HG02970 (cell line): ENCODE measurements around the gene RNPC3.
"Not testable (repeated sequence)": the region's sequence is repeated elsewhere in the genome, so short reads cannot be mapped to it uniquely, and the experiment has no call there.

Experiments used
- ATAC-seq: cut with Tn5 transposase; IDR thresholded peaks from one replicate; pipeline ENCODE4 v1.9.1; 2021; ENCODE audit warnings: mild to moderate bottlenecking, moderate library complexity, moderate number of reproducible peaks; ENCODE audit not compliant: unreplicated experiment, low FRiP score

The RNPC3 gene

DNA sequence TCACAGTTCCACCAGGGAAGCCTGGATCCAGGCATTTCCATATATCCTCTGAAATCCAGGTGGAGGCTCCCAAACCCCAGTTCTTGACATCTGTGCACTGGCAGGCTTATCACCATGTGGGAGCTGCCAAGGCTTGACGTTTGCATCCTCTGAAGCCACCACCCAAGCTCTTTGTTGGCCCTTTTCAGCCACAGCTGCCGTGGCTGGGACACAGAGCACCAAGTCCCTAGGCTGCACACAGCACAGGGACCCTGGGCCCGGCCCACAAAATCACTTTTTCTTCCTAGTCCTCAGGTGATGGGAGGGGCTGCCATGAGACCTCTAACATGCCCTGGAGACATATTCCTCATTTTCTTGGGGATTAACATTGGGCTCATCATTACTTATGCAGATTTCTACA, 22.3 kb downstream of the RNPC3 start:
- ATAC-seq, result no peak

DNA sequence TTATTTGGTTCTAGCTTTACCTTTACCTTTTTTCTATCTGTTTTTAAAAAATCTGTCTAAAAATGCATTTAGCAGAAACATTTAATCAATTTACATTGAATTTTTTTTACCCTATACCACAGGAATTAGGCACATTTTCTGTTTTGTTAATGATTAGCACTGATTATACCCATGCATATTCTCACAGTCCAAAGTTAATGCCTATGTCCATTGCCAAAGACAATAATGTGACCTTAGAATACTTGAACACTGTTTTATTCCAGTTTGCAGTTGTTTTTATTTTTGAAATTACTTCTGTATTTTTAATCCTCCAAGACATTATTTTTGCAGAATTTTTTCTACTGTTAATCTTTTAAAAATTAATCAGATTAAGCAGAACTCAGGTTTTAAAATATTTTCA, 34.9 kb downstream of the RNPC3 start:
- no peak for ATAC-seq

DNA sequence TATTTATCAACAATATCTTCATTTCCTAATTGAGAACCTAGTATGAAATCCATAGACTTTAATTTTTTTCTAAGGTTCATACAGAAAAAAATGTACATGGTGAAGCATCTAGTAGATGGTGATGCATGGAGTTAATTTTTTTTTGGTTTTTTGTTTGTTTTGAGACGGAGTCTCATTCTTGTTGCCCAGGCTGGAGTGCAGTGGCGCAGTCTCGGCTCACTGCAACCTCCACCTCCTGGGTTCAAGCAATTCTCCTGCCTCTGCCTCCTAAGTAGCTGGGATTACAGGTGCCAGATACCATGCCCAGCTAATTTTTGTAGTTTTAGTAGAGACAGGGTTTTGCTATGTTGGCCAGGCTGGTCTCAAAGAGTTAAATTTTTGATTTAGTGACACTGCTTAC, 35.6 kb downstream of the RNPC3 start:
- ATAC-seq, result not testable (repeated sequence)

DNA sequence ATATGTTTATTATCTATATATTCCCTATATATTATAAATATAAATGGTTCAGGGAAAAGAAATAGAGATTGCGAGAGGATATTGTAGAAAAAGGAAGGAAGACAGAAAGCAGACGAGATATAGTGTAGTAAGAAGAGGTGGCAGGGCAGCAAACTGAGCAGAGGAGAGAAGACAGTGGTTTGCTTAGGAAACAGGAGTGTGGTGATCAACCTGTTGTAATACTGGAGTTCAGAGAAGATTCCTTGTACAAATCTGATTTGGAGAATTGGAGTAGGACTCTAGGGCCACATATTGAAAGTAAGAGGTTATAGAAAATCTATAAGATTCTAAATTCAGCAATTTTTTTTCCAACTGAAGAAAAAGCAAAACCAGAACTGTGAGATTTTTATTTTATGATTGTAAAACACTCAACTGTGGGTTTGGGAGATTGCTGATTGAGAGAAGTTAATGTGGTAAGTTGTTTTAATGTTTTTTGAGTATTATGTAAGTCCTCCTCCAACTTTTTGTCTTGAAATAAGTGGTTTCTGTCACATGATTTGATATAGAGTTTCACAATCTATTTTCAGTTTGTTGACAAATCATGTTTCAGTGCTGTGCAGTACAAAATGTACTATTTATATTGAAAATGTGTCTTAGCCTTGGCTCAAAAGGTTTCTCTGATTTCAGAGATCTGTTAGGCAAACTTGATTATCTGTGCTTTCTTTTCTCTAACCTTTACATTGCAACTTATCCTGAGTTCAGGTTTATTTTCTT, 36.3 kb downstream of the RNPC3 start:
- peak; percentile 88 for ATAC-seq

DNA sequence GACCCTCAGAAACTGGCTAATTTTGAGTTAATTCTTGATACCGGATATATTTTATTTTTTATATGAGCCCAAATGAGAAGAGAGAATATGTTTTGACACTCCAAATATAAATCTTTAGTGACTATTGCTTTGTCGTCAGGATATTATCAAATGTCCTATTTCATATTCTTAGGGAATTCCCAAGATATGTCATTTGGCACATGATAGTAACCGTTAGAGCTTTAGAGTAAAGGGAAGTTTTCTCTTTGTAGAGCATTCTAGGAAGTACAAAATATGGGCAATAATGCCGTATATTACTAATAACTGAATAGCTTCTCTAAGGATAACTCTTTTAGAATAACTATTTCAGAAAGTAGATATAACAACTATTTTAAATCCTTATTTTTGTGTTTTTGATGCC, 37.6 kb downstream of the RNPC3 start:
- no peak for ATAC-seq

DNA sequence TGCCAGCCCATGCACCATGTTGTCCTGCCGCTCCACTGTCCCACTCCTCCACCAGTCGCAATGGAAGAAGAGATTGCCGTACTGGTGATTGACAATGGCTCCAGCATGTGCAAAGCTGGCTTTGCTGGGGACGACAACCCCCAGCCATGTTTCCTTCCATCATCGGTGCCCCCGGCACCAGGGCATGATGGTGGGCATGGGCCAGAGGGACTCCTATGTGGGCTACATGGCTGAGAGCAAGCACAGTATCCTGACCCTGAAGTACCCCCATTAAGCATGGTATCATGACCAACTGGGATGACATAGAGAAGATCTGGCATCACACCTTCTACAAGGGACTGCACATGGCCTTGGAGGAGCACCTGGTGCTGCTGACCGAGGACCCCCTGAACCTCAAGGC, 44.0 kb downstream of the RNPC3 start:
- no peak for ATAC-seq

DNA sequence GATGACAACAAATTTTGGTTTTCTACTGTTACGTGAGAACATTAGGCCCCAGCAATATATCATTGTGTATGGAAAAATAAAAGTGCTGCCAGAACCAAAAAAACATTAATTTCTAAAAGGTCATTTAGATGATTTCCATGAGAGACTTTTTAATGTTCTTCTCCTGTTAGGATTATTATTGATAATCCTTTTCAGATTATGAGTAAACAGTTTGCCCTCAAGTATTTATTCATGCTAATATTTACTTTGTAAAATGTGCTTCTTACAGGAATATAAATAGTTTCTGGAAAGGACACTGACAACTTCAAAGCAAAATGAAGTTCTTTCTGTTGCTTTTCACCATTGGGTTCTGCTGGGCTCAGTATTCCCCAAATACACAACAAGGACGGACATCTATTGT, 45.8 kb downstream of the RNPC3 start, which contains the start of gene AMY2B:
TSS of gene AMY2B (plus strand) at position 301 of the 400 bp plus-strand sequence. CDS start at position 315, 14 bp downstream.
- ATAC-seq, result not testable (repeated sequence)

DNA sequence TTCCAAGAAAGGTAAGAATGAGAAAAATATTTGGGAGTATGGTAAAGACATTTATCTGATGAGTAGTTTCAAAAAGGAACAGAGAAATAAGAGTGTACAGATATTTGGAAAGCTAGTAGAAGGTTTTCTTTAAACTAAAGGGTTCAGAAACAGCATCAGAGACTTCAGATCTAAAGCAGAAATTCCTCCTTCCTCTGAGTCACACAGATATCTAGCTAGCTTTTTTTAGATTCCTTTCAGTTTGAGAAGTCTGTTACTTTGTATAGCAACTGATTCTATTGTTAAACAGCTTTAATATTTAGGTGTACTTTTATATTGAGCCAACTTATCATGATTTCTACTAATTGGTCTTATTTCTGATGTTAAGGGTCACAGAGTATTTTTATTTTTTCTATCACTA, 50.6 kb downstream of the RNPC3 start:
- ATAC-seq, result no peak

DNA sequence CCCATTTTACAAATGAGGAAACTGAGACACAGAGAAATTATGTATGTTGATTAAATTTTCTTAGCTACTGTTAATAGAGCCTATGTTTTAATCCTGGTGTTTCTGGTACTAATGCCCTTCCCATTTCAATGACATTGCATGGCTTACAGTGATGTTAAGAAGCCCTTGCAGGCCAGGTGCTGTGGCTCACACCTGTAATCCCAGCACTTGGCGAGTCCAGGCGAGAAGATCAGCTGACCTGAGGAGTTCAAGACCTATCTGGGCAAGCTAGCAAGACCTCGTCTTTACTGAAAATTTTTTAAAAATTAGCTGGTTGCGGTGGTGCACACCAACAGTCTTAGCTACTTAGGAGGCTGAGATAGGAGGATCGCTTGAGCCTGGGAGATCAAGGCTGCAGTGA, 51.3 kb downstream of the RNPC3 start:
- ATAC-seq, result not testable (repeated sequence)

DNA sequence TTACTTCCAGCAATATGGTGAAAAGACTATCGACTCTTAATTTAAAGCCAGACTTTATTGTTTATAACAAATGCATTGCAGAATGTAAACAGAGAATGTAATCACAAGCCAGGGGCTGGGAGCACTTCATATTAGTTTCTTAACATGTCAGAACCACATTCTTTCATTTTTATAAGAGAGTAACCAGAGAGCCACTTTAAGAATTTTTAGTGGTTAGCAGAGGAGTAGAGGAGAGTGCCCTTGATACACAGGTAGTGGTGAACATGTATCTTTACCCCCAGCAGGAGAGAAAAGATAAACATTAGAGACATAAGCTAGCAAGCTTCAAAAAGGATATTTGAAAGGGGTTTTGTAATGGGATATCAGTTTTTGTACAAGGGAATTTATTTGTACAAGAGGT, 57.0 kb downstream of the RNPC3 start:
- ATAC-seq, result no peak

DNA sequence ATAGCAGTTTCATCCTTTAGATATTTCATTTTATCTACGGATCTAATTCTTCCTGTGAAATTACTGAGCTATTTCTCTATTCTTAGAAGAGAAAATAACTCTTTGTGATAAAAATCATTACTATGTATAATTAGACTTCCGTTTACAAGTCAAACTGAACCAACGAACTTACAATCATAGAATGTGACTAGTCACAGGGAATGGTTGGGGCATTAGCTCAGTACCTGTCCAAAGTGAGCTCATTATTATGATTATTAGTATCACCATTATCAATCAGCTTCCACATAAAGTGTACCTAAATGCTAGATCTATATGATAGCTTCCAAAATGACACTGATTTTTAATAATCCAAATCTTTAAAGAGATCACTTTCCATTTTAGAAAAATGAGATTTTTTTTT, 58.4 kb downstream of the RNPC3 start:
- no peak for ATAC-seq

DNA sequence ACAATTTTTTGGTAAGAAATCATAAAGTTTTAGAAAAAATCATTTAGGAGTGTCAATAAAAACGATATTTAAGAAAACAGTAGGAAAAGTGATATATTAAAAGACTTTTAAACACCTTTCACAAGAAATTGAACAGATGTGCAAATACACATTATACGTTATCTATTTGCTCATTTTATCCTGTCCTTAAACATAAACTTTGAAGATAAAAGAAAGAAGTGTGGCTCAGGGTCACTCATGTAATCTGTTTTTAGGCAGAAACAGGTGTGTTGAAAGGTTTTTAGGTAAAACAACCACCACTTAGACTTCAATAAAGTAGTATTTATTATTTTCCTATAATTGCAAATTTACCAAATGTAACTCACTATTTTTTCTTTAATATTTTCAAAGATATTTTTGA, 59.0 kb downstream of the RNPC3 start:
- ATAC-seq, result no peak

DNA sequence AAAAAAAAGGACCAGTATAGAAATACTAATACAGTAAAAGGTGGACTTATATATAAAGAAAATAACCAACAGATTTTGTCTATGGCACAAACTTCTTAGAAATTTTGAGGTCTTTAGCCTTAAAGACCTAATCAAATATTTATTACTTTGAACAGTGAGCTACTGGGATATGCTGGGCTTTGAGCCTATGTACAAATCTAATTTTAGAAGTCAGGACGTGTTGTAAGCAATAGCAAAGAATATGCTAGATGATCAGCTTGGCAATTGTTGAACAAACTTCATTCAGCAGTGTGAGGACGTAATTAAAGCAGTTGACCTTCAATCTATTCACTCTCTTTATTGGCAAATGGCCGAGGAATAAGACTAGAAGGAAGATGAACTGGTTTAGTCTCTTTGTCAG, 77.2 kb downstream of the RNPC3 start:
- not testable (repeated sequence) for ATAC-seq
